Kidney (tissue), 14 donors: ENCODE results near the gene JPH3. TPM values are rescaled to one million over a fixed set of nuclear protein-coding genes. Genes with fewer than 3 reads are reported as not detected.

Experiments
- DNase-seq, 5 donors: peaks; one replicate each; pipeline ENCODE4 v3.0.0-alpha.2; 2013 to 2020
- FAIRE-seq: peaks from 2 replicates; lab custom pipeline; 2012; peaks lifted over from hg19 to GRCh38; lab: Jason Lieb, UNC
- H3K27ac ChIP-seq, 2 donors: one replicate each; pipeline ENCODE4 v1.7.0; 2013; ENCODE audit warnings: low read depth in 2 of 2, low read length in 2 of 2, inconsistent platforms in 1 of 2
- H3K27me3 ChIP-seq: one replicate; pipeline ENCODE4 v1.7.1; 2013; ENCODE audit warnings: low read length, inconsistent platforms; ENCODE audit not compliant: control insufficient read depth, insufficient read depth
- H3K36me3 ChIP-seq, 3 donors: one replicate each; pipeline versions ENCODE4 v1.7.0 to v1.7.1; 2013; ENCODE audit warnings: low read length in 3 of 3, control low read depth in 1 of 3, inconsistent platforms in 1 of 3; ENCODE audit not compliant: insufficient read depth in 3 of 3, control insufficient read depth in 2 of 3
- H3K4me1 ChIP-seq, 3 donors: one replicate each; pipeline versions ENCODE4 v1.7.0 to v1.7.1; 2013; ENCODE audit warnings: low read length in 3 of 3, inconsistent platforms in 1 of 3, low read depth in 1 of 3; ENCODE audit not compliant: control insufficient read depth in 2 of 3, insufficient read depth in 2 of 3
- H3K4me3 ChIP-seq, 3 donors: one replicate each; pipeline versions ENCODE4 v1.7.0 to v1.8.1; 2013; ENCODE audit warnings: low read length in 3 of 3, control low read depth in 1 of 3, inconsistent platforms in 1 of 3
- H3K9ac ChIP-seq, 3 donors: one replicate each; pipeline versions ENCODE4 v1.7.0 to v1.7.1; 2013; ENCODE audit warnings: low read length in 3 of 3, control low read depth in 1 of 3, inconsistent platforms in 1 of 3
- H3K9me3 ChIP-seq, 3 donors: one replicate each; pipeline versions ENCODE4 v1.7.0 to v1.7.1; 2013; ENCODE audit warnings: low read length in 3 of 3, control low read depth in 1 of 3, inconsistent platforms in 1 of 3; ENCODE audit not compliant: control insufficient read depth in 2 of 3, insufficient read depth in 1 of 3
- intact Hi-C: fragments of 100-400 bp; cut with DNase I; formaldehyde crosslinking; loops from one replicate; pipeline ENCODE4 v1.11.1; 2022
- polyA plus RNA-seq: library from polyadenylated mRNA; stranded (reverse); fragments of 350-450 nt; fragmentation: Illumina TruSeq; extraction: RNeasy Lipid Tissue Mini Kit (QIAGEN cat#74804); gene quantifications from one replicate; pipeline ENCODE4 v1.2.3, GENCODE V29; 2014; ENCODE audit warnings: low read depth, low replicate concordance; ENCODE audit not compliant: insufficient read depth
- total RNA-seq: library from RNA; stranded (reverse); fragmentation: NEBNext Ultra II Directional; extraction: Animal tissue kit (Norgen Biotek cat#: 25700); gene quantifications from one replicate; pipeline ENCODE4 v1.2.1, GENCODE V29; 2021
- TF ChIP-seq, protein P1 (sequence below): IDR thresholded peaks from 3 replicates; pipeline ENCODE4 v1.5.1; 2012; ENCODE audit warnings: mild to moderate bottlenecking, moderate library complexity, borderline replicate concordance; ENCODE audit not compliant: insufficient read depth; ENCODE audit errors: extremely low read depth
- donor health status: control.
- donor health status: control.
- donor health status: control.
- donor health status: control.
- donor health status: control.
- donor health status: DM: yes; HTN: yes; CAD: no.
- donor health status: Normal renal cell carcinoma (clear cell type).

The JPH3 gene
- total and polyA plus RNA-seq, 2 donors from 2014 or later: 0.69 TPM; not detected in 1

DNA sequence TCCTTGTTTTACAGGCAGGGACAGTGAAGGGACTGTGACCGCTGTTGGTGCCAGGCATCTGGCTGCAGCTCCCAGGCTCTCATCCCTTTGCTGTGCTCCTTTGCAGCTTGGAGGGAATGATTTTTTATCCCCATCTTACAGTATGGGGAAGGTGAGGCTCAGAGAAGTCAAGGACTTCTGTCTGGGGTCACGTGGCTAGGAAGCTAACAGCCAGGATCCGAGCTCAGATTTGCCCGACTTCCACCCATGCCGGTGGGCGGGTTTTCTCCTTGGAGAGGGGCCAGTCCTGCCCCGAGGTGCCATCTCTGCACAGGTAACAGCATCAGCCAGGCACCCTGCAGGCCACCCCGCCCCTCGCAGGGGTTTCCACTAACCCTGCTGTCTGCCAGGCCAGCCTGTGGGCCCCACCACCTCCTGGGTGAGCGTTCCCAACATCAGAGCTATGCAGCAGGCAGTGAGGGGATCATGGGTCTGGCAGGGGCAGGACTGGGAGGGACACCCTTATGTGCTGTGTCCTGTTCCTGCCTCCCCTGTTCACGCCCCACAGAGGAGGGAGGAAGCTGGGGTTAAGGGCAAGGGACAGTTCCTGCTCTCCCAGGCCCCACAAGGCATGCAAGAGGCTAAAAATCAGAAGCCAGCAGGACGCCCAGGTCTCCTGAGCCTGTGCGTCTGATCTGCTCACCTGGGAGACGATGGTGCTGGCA is 25.4 kb downstream of the JPH3 start:
- Histone ChIP-seq H3K4me1 (no peaks in the 10 kb centered on the region), H3K4me3 (no peak overlapping the region), H3K27ac (no peak overlapping the region), H3K36me3 (no peaks in the 10 kb centered on the region), H3K9ac (no peak overlapping the region), H3K27me3 (no peaks in the 10 kb centered on the region), H3K9me3 (peaks cover 0 to 9% (median 6%) of the 10 kb centered on the region in 3 donors)
- DNase-seq (no peak), FAIRE-seq (no peak)
- TF ChIP-seq, protein P1, sequence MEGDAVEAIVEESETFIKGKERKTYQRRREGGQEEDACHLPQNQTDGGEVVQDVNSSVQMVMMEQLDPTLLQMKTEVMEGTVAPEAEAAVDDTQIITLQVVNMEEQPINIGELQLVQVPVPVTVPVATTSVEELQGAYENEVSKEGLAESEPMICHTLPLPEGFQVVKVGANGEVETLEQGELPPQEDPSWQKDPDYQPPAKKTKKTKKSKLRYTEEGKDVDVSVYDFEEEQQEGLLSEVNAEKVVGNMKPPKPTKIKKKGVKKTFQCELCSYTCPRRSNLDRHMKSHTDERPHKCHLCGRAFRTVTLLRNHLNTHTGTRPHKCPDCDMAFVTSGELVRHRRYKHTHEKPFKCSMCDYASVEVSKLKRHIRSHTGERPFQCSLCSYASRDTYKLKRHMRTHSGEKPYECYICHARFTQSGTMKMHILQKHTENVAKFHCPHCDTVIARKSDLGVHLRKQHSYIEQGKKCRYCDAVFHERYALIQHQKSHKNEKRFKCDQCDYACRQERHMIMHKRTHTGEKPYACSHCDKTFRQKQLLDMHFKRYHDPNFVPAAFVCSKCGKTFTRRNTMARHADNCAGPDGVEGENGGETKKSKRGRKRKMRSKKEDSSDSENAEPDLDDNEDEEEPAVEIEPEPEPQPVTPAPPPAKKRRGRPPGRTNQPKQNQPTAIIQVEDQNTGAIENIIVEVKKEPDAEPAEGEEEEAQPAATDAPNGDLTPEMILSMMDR: no peak
- intact Hi-C loops: loop anchor here (10.0 kb wide), 1 partner anchor 203 kb away; no protein-coding TSS in a partner anchor

DNA sequence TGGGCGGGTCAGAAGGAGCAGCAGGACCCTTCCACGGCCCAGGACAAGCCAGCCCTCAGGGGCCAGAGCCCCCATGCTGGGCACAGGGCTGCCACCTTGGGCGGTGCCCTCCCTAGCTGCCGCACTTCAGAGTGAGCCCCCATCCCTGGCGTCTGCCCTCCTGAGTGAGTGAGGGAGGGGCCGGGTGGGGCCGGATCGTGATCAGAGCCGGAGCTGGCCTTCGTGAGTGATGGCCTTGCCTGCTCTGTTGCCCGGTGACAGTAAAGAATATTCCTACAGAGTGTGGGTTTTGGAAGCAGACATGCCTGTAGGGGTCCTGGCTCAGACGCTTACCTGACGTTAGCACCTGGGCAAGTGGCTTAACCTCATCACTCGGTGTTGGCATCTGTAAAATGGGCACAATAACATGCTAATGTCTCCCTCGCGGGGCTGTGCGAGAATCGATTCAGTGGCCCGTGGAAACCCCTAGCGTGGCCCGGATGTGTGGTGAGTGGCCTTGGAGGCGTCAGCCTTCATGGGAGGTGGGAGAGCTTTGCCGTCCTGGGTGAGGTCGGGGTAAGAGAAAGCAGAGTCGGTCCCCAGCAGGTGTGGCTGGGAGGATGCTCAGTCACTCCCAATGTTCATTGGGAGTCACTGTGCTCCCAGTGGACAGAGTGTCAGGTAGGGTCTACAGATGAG is 26.1 kb downstream of the JPH3 start:
- no peak overlapping the region for H3K4me3 ChIP-seq
- H3K36me3 ChIP-seq: no peaks in the 10 kb centered on the region
- H3K9me3 ChIP-seq: peaks cover 0 to 9% (median 6%) of the 10 kb centered on the region in 3 donors
- no peak overlapping the region for H3K9ac ChIP-seq
- no peak for FAIRE-seq
- no peaks in the 10 kb centered on the region for H3K27me3 ChIP-seq
- no peak for DNase-seq
- no peak overlapping the region for H3K27ac ChIP-seq
- no peaks in the 10 kb centered on the region for H3K4me1 ChIP-seq
- intact Hi-C loops: loop anchor here (10.0 kb wide), 1 partner anchor 204 kb away; no protein-coding TSS in a partner anchor
- TF ChIP-seq, protein P1: no peak

DNA sequence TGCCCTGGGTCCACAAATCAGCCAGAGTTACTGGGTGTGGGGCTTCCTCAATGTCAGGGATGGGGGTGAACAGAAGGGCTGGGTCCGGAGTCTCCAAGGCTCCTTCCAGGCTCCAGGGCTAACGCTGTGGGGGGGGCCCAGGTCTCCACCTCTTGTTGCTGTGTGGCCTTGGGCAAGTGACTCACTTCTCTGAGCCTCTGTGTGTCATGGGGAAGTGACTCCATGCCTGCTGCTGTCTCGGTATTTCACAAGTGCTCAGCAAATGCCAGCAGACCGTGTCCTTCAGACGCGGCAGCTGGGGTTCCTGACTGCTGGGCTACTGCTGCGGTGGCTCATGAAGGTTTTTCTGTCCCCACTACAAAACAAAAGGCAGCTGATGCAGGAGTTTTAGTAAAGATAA is 26.6 kb downstream of the JPH3 start:
- intact Hi-C loops: loop anchor here (10.0 kb wide), 1 partner anchor 204 kb away; no protein-coding TSS in a partner anchor

More for the DNA sequence above, 26.6 kb downstream of the JPH3 start:
- Histone ChIP-seq H3K27ac (no peak overlapping the region), H3K4me1 (no peaks in the 10 kb centered on the region), H3K36me3 (no peaks in the 10 kb centered on the region), H3K27me3 (no peaks in the 10 kb centered on the region), H3K9me3 (peaks cover 0 to 9% (median 6%) of the 10 kb centered on the region in 3 donors), H3K9ac (no peak overlapping the region), H3K4me3 (no peak overlapping the region)
- no peak for DNase-seq
- FAIRE-seq: no peak
- TF ChIP-seq, protein P1: no peak
